ENCODE data around the gene DUOX2.
"Not testable (repeated sequence)": the region's sequence is repeated elsewhere in the genome, so short reads cannot be mapped to it uniquely, and the experiment has no call there.

DUOX2 gene

GRCh38 chr15:45118131-45118588, 4.2 kb upstream of the DUOX2 start:
- DNase-seq = peak; percentile 85 to 87

GRCh38 chr15:45117308-45118130, 3.5 kb upstream of the DUOX2 start:
- no peak for DNase-seq

- no peak for DNase-seq
Measured at GRCh38 chr15:45116482-45117307, 2.7 kb upstream of the DUOX2 start.

DNA sequence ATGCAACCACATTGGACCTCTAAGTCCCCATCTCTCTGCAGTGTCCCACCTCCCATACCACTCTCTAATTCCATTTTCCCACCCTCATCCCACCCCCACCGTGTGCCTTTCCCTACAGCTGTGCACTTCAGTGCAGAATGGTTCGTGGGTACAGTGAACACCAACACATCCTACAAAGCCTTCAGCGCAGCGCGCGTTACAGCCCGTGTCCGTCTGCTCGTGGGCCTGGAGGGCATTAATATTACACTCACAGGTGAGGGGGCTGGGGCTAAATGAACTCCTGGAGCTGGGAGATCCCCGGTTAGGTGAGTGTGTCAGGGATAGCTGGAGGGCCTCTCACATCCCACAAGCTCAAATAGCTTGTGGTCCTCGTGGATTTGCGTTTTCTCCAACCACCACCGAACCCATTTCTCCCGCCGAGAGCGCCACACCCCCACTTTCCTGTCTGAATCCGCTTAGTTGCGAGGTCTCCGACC, 2.1 kb upstream of the DUOX2 start:
- DNase-seq = no peak

DNA sequence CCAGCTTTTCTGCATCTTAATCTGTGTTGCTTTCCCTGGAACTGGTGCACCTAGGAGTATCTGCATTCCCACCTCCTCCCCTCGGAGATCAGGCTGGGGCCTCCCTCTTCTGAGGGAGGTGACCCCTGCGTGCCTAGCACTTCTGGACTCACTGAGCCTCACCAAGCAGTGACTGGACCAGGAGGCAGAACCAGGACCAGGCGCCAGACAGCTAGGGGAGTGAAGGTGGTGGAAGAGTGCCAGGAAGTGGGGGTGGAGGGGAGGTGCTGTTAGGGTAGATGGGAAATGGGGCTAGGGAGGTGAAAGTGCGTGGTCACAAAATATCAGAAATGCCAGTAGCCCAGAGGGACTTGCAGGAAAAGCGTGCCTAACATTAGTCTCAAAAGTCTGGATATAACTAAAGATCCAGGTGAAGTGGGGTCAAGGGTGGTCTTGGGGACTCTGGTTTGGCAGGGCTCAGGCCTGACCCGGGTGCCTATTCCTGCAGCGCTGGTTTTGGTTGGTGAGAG, 1.4 kb upstream of the DUOX2 start:
- DNase-seq = no peak

GRCh38 chr15:45114751-45115085, 746 bp upstream of the DUOX2 start:
- DNase-seq = no peak

DNA sequence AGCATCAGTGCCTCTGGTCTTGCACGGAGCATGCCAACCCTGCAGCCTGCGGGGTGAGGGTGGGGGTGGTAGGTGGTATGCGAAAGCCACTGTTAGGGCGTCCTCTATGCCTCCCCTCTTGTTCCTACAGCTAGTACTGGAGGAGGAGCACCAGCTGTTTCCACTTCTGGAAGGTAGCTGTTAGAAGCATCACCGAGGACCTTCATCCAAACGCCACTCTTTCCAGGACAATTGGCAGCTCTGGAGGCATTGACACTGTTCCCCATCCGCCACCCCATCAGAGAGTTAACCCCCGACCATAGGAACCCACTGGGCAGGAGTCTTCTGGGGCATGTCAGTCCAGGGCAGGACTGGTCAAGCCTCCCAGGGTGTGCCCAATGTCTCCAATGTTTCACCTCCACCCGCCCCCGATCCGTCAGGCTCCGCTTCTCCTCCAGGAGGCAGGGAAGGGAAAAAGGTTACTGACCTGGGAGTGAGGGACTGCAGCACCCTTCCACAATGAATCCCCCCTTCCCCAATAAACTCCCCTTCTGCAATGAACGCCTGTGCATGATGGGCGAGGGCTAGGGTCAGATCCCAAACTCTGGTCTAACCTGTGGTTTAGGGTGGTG, 487 bp downstream of the DUOX2 start:
- no peak for DNase-seq

GRCh38 chr15:45112591-45113379, 1.2 kb downstream of the DUOX2 start:
- no peak for DNase-seq

GRCh38 chr15:45112143-45112590, 1.8 kb downstream of the DUOX2 start:
- DNase-seq = no peak

GRCh38 chr15:45111390-45112142, 2.4 kb downstream of the DUOX2 start:
- no peak for DNase-seq

GRCh38 chr15:45110256-45110820, 3.6 kb downstream of the DUOX2 start:
- no peak for DNase-seq

DNA sequence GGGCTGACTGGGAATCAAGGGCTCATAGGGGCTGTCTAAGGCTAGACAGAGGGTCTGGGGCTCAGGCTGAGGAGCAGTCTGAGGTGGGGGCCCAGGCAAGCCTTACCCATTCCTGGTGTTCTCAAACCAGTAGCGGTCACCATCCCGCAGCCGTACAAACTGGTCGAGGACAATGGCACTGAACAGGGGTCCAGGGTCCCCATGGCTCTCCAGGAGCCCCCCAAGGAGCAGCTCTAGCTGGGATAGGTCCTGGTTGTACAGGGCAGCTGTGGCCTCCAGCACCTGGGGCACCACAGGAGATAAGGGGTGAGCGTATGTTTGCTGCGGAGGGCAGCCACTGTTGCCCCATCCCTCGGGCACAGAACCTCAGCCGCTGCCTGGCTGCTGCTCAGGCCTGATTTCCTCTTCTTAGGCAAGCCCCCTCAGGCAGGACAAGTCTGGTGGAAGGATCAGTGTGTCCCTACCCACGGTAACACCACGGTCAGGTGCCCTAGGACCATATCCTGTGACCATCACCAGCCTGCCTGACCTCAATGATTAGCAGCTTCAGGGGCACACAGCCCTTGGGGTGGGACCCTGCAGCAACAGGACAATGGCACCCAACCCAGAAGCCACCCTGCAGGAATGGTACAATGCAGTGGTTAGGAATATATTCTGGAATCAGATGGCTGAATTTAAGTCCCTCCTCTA, 5.9 kb downstream of the DUOX2 start:
- no peak for DNase-seq

GRCh38 chr15:45106002-45106790, 7.8 kb downstream of the DUOX2 start:
- no peak for DNase-seq

- no peak for DNase-seq
Measured at GRCh38 chr15:45105586-45105985, 8.4 kb downstream of the DUOX2 start.

GRCh38 chr15:45104170-45104569, 9.8 kb downstream of the DUOX2 start:
- DNase-seq = not testable (repeated sequence)

DNA sequence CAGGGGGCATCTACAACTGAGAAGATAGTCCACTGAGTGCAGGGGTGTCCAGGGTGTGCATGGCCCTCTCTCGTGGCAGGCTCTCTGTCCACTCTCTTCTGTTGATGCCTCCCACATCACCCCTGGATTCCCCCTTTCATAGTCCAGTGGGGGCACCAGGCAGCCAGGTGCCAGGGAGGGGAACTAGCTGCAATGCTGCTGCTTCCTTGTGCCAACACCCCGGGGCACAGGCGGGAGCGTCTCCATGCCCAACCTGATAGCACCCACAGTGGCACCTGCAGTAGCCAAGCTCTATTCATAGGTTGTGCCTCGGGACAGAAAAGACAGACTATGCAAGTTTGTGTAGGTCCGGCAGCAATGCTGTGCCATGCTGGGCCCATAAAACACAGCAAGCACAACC, 11.7 kb downstream of the DUOX2 start:
- DNase-seq = no peak

- no peak for DNase-seq
Measured at GRCh38 chr15:45101749-45102148, 12.2 kb downstream of the DUOX2 start.

DNA sequence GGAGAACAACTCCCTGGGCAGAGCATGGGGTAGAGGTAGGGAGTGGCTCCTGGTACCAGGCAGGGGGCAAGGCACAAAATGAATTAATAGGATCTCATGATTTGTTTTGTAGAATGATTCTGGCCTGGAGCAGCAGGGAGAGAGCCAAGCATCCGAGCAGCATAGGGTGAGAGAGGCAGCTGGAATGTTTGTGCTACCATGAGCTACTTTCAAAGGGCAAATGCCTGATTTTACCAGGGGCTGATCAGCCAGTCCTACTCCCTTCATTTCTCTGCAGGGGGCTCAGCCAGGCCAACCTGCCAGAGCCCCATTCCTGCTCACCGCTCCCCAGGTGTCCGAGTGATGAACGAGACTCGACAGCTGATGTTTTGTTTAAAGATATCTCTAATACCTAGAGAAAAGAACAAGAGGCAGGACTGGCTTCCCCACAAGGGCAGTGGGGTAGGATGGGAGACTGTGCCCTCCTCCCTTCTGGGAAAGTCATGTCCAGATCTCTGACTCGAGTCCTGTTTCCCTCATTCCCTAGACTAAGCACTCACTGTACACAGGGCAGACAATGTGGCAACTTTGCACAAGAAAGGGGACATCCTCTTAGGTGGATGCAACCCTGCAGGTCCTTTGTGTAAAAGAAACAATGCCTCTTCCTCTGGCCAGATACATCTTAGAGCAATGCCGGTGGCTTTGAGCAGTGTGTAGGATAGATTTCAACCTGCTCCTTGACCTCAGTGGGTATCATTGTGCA, 12.9 kb downstream of the DUOX2 start:
- DNase-seq = no peak

DNA sequence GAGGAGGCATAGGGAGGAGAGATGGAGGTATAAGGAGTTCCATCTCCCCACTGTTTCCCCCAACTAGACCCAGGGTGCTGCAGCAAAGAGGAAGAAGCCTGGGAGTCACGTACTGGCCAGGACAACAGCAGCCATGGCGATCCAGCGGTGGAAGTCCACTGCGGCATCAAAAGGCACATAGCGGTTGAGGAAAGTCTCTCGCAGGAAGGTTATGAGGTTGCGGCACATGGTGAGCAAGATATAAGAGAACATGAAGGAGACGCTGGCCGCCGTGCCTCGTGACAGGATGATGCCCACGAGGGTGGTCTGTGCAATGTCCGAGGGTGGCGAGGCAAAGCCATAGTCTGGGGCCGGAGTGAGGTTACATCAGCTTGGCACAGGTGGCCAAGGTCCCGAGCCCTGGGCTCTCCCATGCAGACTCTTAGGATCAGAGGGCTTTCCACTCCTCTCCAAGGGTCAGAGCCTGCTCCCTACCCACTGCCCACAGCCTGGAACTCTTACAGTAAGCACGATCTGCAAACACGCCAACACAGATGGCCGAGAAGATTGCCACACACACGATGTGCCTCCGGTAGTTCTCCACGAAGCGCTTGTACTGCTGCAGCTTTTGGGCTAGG, 14.3 kb downstream of the DUOX2 start:
- DNase-seq = no peak

All from CD4-positive, alpha-beta T cell treated with Interleukin-4 for 1 hour (primary cell).